Measurements from ENCODE around the gene MYMX.

Gene MYMX

GRCh38 chr6:44211284-44211683, 5.4 kb upstream of the MYMX start:
- in situ Hi-C loops (cut with MboI; ENCODE audit: low pct_unique_long_range_greater_than_20kb, low sequenced_read_pairs): no loop called here
- DNase-seq: no peak

- in situ Hi-C loops (cut with MboI; ENCODE audit: low pct_unique_long_range_greater_than_20kb, low sequenced_read_pairs): no loop called here
- no peak for DNase-seq
Observed at GRCh38 chr6:44214307-44214706, 2.4 kb upstream of the MYMX start.

GRCh38 chr6:44217332-44218143, 812 bp downstream of the MYMX start:
- in situ Hi-C loops (cut with MboI; ENCODE audit: low pct_unique_long_range_greater_than_20kb, low sequenced_read_pairs): no loop called here
- DNase-seq: no peak

- DNase-seq: no peak
- in situ Hi-C loops (cut with MboI; ENCODE audit: low pct_unique_long_range_greater_than_20kb, low sequenced_read_pairs): no loop called here
Observed at GRCh38 chr6:44219053-44219814, 2.5 kb downstream of the MYMX start.

- in situ Hi-C loops (cut with MboI; ENCODE audit: low pct_unique_long_range_greater_than_20kb, low sequenced_read_pairs): no loop called here
- no peak for DNase-seq
Observed at GRCh38 chr6:44219815-44220784, 3.4 kb downstream of the MYMX start.

GRCh38 chr6:44220913-44221290, 4.2 kb downstream of the MYMX start:
- in situ Hi-C loops (cut with MboI; ENCODE audit: low pct_unique_long_range_greater_than_20kb, low sequenced_read_pairs): no loop called here

GRCh38 chr6:44221291-44221960, 4.7 kb downstream of the MYMX start:
- DNase-seq: peak; percentile 83
- in situ Hi-C loops (cut with MboI; ENCODE audit: low pct_unique_long_range_greater_than_20kb, low sequenced_read_pairs): no loop called here

More at GRCh38 chr6:44220913-44221290, 4.2 kb downstream of the MYMX start:
- DNase-seq: no peak

- no peak for DNase-seq
- in situ Hi-C loops (cut with MboI; ENCODE audit: low pct_unique_long_range_greater_than_20kb, low sequenced_read_pairs): no loop called here
Observed at GRCh38 chr6:44221961-44222335, 5.2 kb downstream of the MYMX start.

- in situ Hi-C loops (cut with MboI; ENCODE audit: low pct_unique_long_range_greater_than_20kb, low sequenced_read_pairs): no loop called here
- DNase-seq: peak; percentile 45
Observed at GRCh38 chr6:44222486-44223318, 6.0 kb downstream of the MYMX start.

- DNase-seq: peak; percentile 75
- in situ Hi-C loops (cut with MboI; ENCODE audit: low pct_unique_long_range_greater_than_20kb, low sequenced_read_pairs): no loop called here
Observed at GRCh38 chr6:44223319-44224028, 6.7 kb downstream of the MYMX start, which contains the start of gene SLC29A1. Gene SLC29A1, plus strand, starts transcription at chr6:44223595. Its CDS starts 3,719 bp downstream, at chr6:44227314.

GRCh38 chr6:44224029-44224964, 7.6 kb downstream of the MYMX start:
- peak; percentile 42 for DNase-seq
- in situ Hi-C loops (cut with MboI; ENCODE audit: low pct_unique_long_range_greater_than_20kb, low sequenced_read_pairs): no loop called here

GRCh38 chr6:44224965-44225305, 8.2 kb downstream of the MYMX start:
- no peak for DNase-seq
- in situ Hi-C loops (cut with MboI; ENCODE audit: low pct_unique_long_range_greater_than_20kb, low sequenced_read_pairs): no loop called here

- DNase-seq: peak; percentile 18
- in situ Hi-C loops (cut with MboI; ENCODE audit: low pct_unique_long_range_greater_than_20kb, low sequenced_read_pairs): no loop called here
Observed at GRCh38 chr6:44225579-44226325, 9.0 kb downstream of the MYMX start.

- peak; percentile 38 for DNase-seq
- in situ Hi-C loops (cut with MboI; ENCODE audit: low pct_unique_long_range_greater_than_20kb, low sequenced_read_pairs): no loop called here
Observed at GRCh38 chr6:44226368-44227147, 9.8 kb downstream of the MYMX start.

- no peak for DNase-seq
Observed at GRCh38 chr6:44227148-44227793, 10.5 kb downstream of the MYMX start.

More at GRCh38 chr6:44227148-44227793, 10.5 kb downstream of the MYMX start:
- in situ Hi-C loops (cut with MboI; ENCODE audit: low pct_unique_long_range_greater_than_20kb, low sequenced_read_pairs): no loop called here
